Mesangial cell (primary cell): Measurements from ENCODE around the gene NT5DC2. TPM values are rescaled to one million over a fixed set of nuclear protein-coding genes. Genes with fewer than 3 reads are reported as not detected.

Source experiments
- total RNA-seq: library from RNA; depleted of rRNA; stranded (reverse); fragments of >200 nt; gene quantifications from 2 replicates; pipeline ENCODE4 v1.2.3, GENCODE V29; 2015

The NT5DC2 gene
- total RNA-seq: 162 and 351 TPM in 2 replicates

GRCh38 chr3:52533623-52534280, at the start of gene NT5DC2:
NT5DC2 (minus strand) TSS chr3:52533857; CDS start chr3:52533737, 120 bp downstream.

DNA sequence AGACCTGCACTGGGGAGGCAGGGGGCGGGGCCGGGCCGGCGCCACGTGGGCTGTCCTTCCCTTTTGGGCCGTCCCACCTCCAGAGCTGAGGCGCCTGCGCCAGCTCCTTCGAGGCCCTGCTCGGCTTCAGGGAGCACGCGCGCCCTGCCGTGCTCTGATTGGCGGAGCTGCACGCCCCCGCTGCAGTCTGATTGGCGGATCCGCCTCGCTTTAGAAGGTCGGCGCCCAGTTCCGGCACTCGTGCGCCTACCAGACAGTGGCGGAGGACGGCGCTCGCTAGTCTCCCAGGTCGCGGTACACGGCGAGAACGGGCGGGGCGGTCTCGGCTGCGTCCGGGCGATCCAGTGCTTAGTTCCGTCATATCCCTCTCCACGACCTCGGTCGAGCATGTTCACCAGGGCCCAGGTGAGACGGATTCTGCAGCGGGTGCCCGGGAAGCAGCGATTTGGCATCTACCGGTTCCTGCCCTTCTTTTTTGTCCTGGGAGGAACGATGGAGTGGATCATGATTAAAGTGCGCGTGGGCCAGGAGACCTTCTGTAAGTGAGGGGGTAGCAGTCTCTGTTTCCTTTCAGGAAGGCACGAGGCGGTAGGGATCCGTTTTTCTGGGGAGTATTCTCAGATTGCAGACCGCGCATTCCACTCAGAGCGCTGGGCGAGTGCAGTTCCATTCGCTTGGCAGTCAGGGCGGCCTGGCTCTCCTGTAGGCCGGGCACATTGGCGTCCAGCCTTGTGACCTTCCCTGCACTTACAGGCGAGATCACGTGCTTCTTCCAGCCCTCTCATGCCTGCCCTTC, 2.9 kb upstream of the NT5DC2 start, which contains the start of gene UQCC5:
UQCC5 (plus strand) TSS at position 237 of the 796 bp plus-strand sequence; CDS start at position 388, 151 bp downstream.

GRCh38 chr3:52494886-52495495, 38.7 kb downstream of the NT5DC2 start, which contains the start of gene STAB1:
STAB1 (plus strand) TSS chr3:52495338; CDS start chr3:52495414, 76 bp downstream.

Other genes with a start within 250 kb of the NT5DC2 start
- gene GLYCTK, start 246.0 kb downstream of the NT5DC2 start, total RNA-seq: 10.6 and 14.8 TPM in 2 replicates
- 0.16 and 2.0 TPM in 2 replicates for gene DNAH1, start 217.5 kb downstream of the NT5DC2 start, total RNA-seq
- gene BAP1, start 123.8 kb downstream of the NT5DC2 start, total RNA-seq: 91.4 and 99.9 TPM in 2 replicates
- 3.2 and 3.9 TPM in 2 replicates for gene PHF7, start 123.2 kb downstream of the NT5DC2 start, total RNA-seq
- 0.25 TPM in 1 of 2 replicates, not detected in the other for gene SEMA3G, start 88.8 kb downstream of the NT5DC2 start, total RNA-seq
- gene TNNC1, start 79.8 kb downstream of the NT5DC2 start, total RNA-seq: 0.49 and 3.0 TPM in 2 replicates
- 30.3 and 79.9 TPM in 2 replicates for gene NISCH, start 78.3 kb downstream of the NT5DC2 start, total RNA-seq
- gene STAB1, start 38.5 kb downstream of the NT5DC2 start, total RNA-seq: 0.13 and 0.33 TPM in 2 replicates
- 1.3 and 2.0 TPM in 2 replicates for gene UQCC5, start 2.7 kb upstream of the NT5DC2 start, total RNA-seq
- 40.6 and 64.9 TPM in 2 replicates for gene PBRM1, start 152.1 kb upstream of the NT5DC2 start, total RNA-seq
- 31.2 and 48.9 TPM in 2 replicates for gene GNL3, start 152.2 kb upstream of the NT5DC2 start, total RNA-seq
- 56.9 and 76.3 TPM in 2 replicates for gene GLT8D1, start 171.9 kb upstream of the NT5DC2 start, total RNA-seq
- gene SPCS1, start 172.2 kb upstream of the NT5DC2 start, total RNA-seq: 144 and 166 TPM in 2 replicates
- gene NEK4, start 237.1 kb upstream of the NT5DC2 start, total RNA-seq: 11.3 and 12.4 TPM in 2 replicates
- gene ITIH1, start 243.7 kb upstream of the NT5DC2 start, total RNA-seq: not detected in 2 replicates